C4-2B (cell line): ENCODE results near the gene TUBA3D.
"Not testable (repeated sequence)": the region's sequence is repeated elsewhere in the genome, so short reads cannot be mapped to it uniquely, and the experiment has no call there.

Experiments used
- H3K27ac ChIP-seq: fragments of 450-650 bp; 2 replicates; pipeline ENCODE4 v1.5.1; 2017
- CTCF ChIP-seq: fragments of 450-650 bp; conservative IDR thresholded peaks from 2 replicates; pipeline ENCODE4 v1.5.1; 2017; ENCODE audit warnings: mild to moderate bottlenecking
- ZFX ChIP-seq: fragments of 450-650 bp; IDR thresholded peaks from 2 replicates; pipeline ENCODE4 v1.6.1; 2017

Gene TUBA3D

GRCh38 chr2:131475831-131476230 is at the start of gene TUBA3D:
TUBA3D (plus strand) TSS chr2:131476119; CDS start chr2:131476200, 81 bp downstream.
- peak within 1 kb of the TSS; percentile 25; the same call in 1 of the 2 replicates for H3K27ac ChIP-seq
- TF ChIP-seq CTCF, result no peak

GRCh38 chr2:131426727-131427126 is 49.2 kb upstream of the TUBA3D start:
- no peak for TF ChIP-seq CTCF
- TF ChIP-seq ZFX, result no peak

GRCh38 chr2:131431336-131431735 is 44.6 kb upstream of the TUBA3D start:
- no peak for TF ChIP-seq ZFX
- TF ChIP-seq CTCF, result no peak
- H3K27ac ChIP-seq, result no peak overlapping the region

More at GRCh38 chr2:131426727-131427126, 49.2 kb upstream of the TUBA3D start:
- no peak overlapping the region for H3K27ac ChIP-seq

- H3K27ac ChIP-seq, result not testable (repeated sequence)
Measured at GRCh38 chr2:131440742-131441468, 35.0 kb upstream of the TUBA3D start.

- H3K27ac ChIP-seq, result not testable (repeated sequence)
Measured at GRCh38 chr2:131444736-131445514, 31.0 kb upstream of the TUBA3D start.

- H3K27ac ChIP-seq, result not testable (repeated sequence)
Measured at GRCh38 chr2:131445515-131445797, 30.5 kb upstream of the TUBA3D start.

- no peak overlapping the region for H3K27ac ChIP-seq
- TF ChIP-seq CTCF (no peak), ZFX (no peak)
Measured at GRCh38 chr2:131445896-131446295, 30.0 kb upstream of the TUBA3D start.

- not testable (repeated sequence) for H3K27ac ChIP-seq
Measured at GRCh38 chr2:131447981-131448380, 27.9 kb upstream of the TUBA3D start.

- not testable (repeated sequence) for H3K27ac ChIP-seq
Measured at GRCh38 chr2:131451265-131451949, 24.5 kb upstream of the TUBA3D start.

GRCh38 chr2:131454914-131455313 is 21.0 kb upstream of the TUBA3D start:
- H3K27ac ChIP-seq, result not testable (repeated sequence)

GRCh38 chr2:131467722-131468121 is 8.2 kb upstream of the TUBA3D start:
- H3K27ac ChIP-seq, result not testable (repeated sequence)

GRCh38 chr2:131470944-131471343 is 5.0 kb upstream of the TUBA3D start:
- H3K27ac ChIP-seq, result not testable (repeated sequence)

GRCh38 chr2:131471624-131472023 is 4.3 kb upstream of the TUBA3D start:
- not testable (repeated sequence) for H3K27ac ChIP-seq

- not testable (repeated sequence) for H3K27ac ChIP-seq
Measured at GRCh38 chr2:131473266-131473665, 2.7 kb upstream of the TUBA3D start.

- not testable (repeated sequence) for H3K27ac ChIP-seq
Measured at GRCh38 chr2:131476363-131476762, 444 bp downstream of the TUBA3D start.

- H3K27ac ChIP-seq, result peak overlapping the region; percentile 25; the same call in 1 of the 2 replicates
Measured at GRCh38 chr2:131477227-131477626, 1.3 kb downstream of the TUBA3D start.
